Transverse colon (tissue), 4 donors: Measurements from ENCODE around the gene C1QTNF12. TPM values are rescaled to one million over a fixed set of nuclear protein-coding genes. Genes with fewer than 3 reads are reported as not detected.
A peak's percentile ranks its signal among the peaks of the same experiment; 100 is the strongest.

Experiments used
- DNase-seq: peaks from one replicate; pipeline ENCODE4 v3.0.0-alpha.2; 2019
- H3K27ac ChIP-seq, 4 donors: fragments of 200-600 bp; sonication (generic); 2 replicates each; pipeline ENCODE4 v1.5.1; 2016 to 2018; ENCODE audit warnings: inconsistent platforms in 4 of 4
- H3K27me3 ChIP-seq: fragments of 200-600 bp; sonication (generic); 2 replicates; pipeline ENCODE4 v1.5.1; 2017; ENCODE audit warnings: inconsistent platforms
- H3K36me3 ChIP-seq, 4 donors: fragments of 200-600 bp; sonication (generic); 2 replicates each; pipeline ENCODE4 v1.5.1; 2017 to 2019; ENCODE audit warnings: inconsistent platforms in 4 of 4
- H3K4me1 ChIP-seq, 4 donors: fragments of 200-600 bp; sonication (generic); 2 replicates each; pipeline ENCODE4 v1.5.1; 2017 to 2020; ENCODE audit warnings: inconsistent platforms in 4 of 4
- H3K4me3 ChIP-seq, 4 donors: fragments of 200-600 bp; sonication (generic); 1 replicate in 1 of 4; 2 replicates in 3 of 4; pipeline versions ENCODE4 v1.5.1 to v1.6.1; 2017 to 2019; ENCODE audit warnings: inconsistent platforms in 4 of 4
- H3K9me3 ChIP-seq, 2 donors: fragments of 200-600 bp; sonication (generic); 2 replicates each; pipeline ENCODE4 v1.5.1; 2017 to 2019; ENCODE audit warnings: inconsistent platforms in 2 of 2
- CTCF ChIP-seq, 5 experiments: fragments of 200-600 bp in 3 of 5; fragments of 450-650 bp in 2 of 5; sonication (generic) in 3 of 5; IDR thresholded peaks; 1 replicate in 2 of 5; 2 replicates in 3 of 5; pipeline ENCODE4 v1.5.1; 2016 to 2017; ENCODE audit warnings: antibody characterized with exemption in 5 of 5, inconsistent platforms in 3 of 5, mild to moderate bottlenecking in 2 of 5, moderate library complexity in 1 of 5
- EP300 ChIP-seq: sonication (generic); formaldehyde crosslinking; IDR thresholded peaks from one replicate; pipeline ENCODE4 v1.6.1; 2017; ENCODE audit warnings: antibody characterized with exemption, low read depth
- POLR2A ChIP-seq: fragments of 450-650 bp; IDR thresholded peaks from one replicate; pipeline ENCODE4 v1.6.1; 2016; ENCODE audit warnings: antibody characterized with exemption, mild to moderate bottlenecking, moderate library complexity
- POLR2AphosphoS5 ChIP-seq, 3 donors: sonication (generic); formaldehyde crosslinking; IDR thresholded peaks; one replicate each; pipeline ENCODE4 v1.6.1; 2016; ENCODE audit warnings: antibody characterized with exemption in 3 of 3
- WGBS, 2 donors: methylation state at CpG; one replicate each; pipeline ENCODE4 v1.1.5; 2018; ENCODE audit warnings: low coverage in 1 of 2; 5-methylcytosine and 5-hydroxymethylcytosine counted together
- in situ Hi-C, 4 donors: fragments of 200-750 bp; cut with MboI; loops; one replicate each; pipeline versions ENCODE4 v1.15.0 to v1.15.1; 2017; ENCODE audit warnings: low sequenced_read_pairs in 3 of 4, low pct_ligation_motif_present in 1 of 4, low pct_unique_long_range_greater_than_20kb in 1 of 4
- intact Hi-C: fragments of 100-400 bp; cut with DNase I; formaldehyde crosslinking; loops from one replicate; pipeline ENCODE4 v1.15.1; 2023; ENCODE audit warnings: low total_unique reads
- total RNA-seq, 4 donors: library from RNA; depleted of rRNA; stranded (reverse); fragments of >200 nt; gene quantifications; one replicate each; pipeline ENCODE4 v1.1.0, GENCODE V29; 2016

Gene C1QTNF12
- total RNA-seq, 4 donors from 2014 or later, result 11.9 to 52.8 (median 15.7) TPM; not detected in 1

GRCh38 chr1:1199961-1200875 lies 46.3 kb downstream of the C1QTNF12 start:
- in situ Hi-C loops, result no loop called here
- intact Hi-C loops, result no loop called here
- TF ChIP-seq POLR2AphosphoS5 (IDR thresholded peaks at IDR 0.05) (no peak), CTCF (IDR thresholded peaks at IDR 0.05) (no peak), POLR2A (no peak), EP300 (no peak)
- Histone ChIP-seq H3K9me3 (no peaks in the 10 kb centered on the region), H3K4me3 (peak overlapping the region in 1 of 4 donors; percentile 53), H3K36me3 (no peaks in the 10 kb centered on the region), H3K27ac (no peak overlapping the region), H3K4me1 (peaks cover 2 to 10% (median 9%) of the 10 kb centered on the region in 4 donors), H3K27me3 (peaks cover 51% of the 10 kb centered on the region)
- DNase-seq, result peak; percentile 11
- WGBS, 2 donors, result 64% methylated on average over 26 of the region's 31 CpGs; no CpG with 5 or more reads in 1 of the 2 donors

DNA sequence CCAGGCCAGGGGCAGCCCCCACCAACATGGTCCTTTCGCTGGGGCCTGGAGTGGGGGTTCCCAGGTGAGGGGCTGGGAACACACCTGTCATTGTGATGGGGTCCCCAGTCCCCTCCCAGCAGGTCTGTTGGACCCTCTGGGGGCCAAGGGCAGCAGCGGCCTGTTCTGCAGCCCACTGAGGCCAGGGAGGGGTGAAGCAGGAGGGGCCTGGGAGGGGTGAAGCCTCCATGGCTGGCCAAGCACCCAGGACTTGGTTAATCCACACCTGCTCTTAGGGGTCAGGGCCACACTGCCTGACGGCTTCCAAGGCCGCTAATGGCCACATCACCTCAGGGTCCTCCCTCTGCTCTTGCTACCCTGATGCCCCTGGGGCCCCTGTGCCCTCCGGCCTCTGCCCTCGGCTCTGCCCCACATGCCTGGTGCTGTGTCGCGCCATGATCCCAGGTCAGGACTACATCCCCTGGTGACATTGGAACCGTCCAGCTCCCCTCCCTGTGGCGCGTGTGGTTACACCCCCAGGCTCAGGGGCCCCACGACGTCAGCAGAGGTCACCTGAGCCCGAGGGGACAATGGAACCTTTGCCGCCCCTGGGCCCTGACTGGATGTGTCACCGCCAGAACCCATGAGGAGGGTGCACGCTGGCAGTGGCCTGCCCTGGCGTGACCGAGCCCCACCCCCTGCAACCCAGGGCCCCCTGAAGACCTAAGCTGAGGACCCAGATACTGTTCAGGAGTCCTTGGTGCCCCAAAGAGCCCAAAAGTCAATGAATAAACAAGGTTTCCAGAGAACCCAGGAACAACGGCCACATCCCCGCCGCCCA lies 47.2 kb downstream of the C1QTNF12 start:
- intact Hi-C loops, result no loop called here

GRCh38 chr1:1198423-1199140 lies 47.9 kb downstream of the C1QTNF12 start:
- no peak for DNase-seq
- no peak overlapping the region for H3K4me3 ChIP-seq
- WGBS, 2 donors, result 85% methylated on average over 10 of the region's 23 CpGs; no CpG with 5 or more reads in 1 of the 2 donors
- no peaks in the 10 kb centered on the region for H3K36me3 ChIP-seq
- in situ Hi-C loops (no loop called here), intact Hi-C loops (no loop called here)
- H3K4me1 ChIP-seq, result peaks cover 2 to 10% (median 9%) of the 10 kb centered on the region in 4 donors
- H3K27ac ChIP-seq, result no peak overlapping the region
- H3K9me3 ChIP-seq, result no peaks in the 10 kb centered on the region
- peaks cover 42% of the 10 kb centered on the region for H3K27me3 ChIP-seq
- TF ChIP-seq CTCF (IDR thresholded peaks at IDR 0.05) (no peak), POLR2AphosphoS5 (IDR thresholded peaks at IDR 0.05) (no peak), EP300 (no peak), POLR2A (no peak)

More for the DNA sequence above, 47.2 kb downstream of the C1QTNF12 start:
- DNase-seq, result peak; percentile 6
- H3K9me3 ChIP-seq, result no peaks in the 10 kb centered on the region
- WGBS, 2 donors, result 71% methylated on average over 22 of the region's 22 CpGs; no CpG with 5 or more reads in 1 of the 2 donors
- no peak for TF ChIP-seq EP300
- TF ChIP-seq CTCF (IDR thresholded peaks at IDR 0.05), result no peak
- no peak for TF ChIP-seq POLR2AphosphoS5 (IDR thresholded peaks at IDR 0.05)
- TF ChIP-seq POLR2A, result no peak
- H3K27ac ChIP-seq, result no peak overlapping the region
- in situ Hi-C loops, result no loop called here
- H3K4me1 ChIP-seq, result peaks cover 2 to 10% (median 9%) of the 10 kb centered on the region in 4 donors
- H3K27me3 ChIP-seq, result peaks cover 48% of the 10 kb centered on the region
- H3K4me3 ChIP-seq, result no peak overlapping the region
- no peaks in the 10 kb centered on the region for H3K36me3 ChIP-seq
